AG08396 (cell line): ENCODE results near the gene ALG1.
"Not testable (repeated sequence)": the region's sequence is repeated elsewhere in the genome, so short reads cannot be mapped to it uniquely, and the experiment has no call there.

ENCODE experiments used
- DNase-seq: peaks from one replicate; pipeline ENCODE4 v3.0.0; 2012; ENCODE audit warnings: low spot score, mixed read lengths

ALG1 gene

GRCh38 chr16:5075637-5076036 is 4.0 kb downstream of the ALG1 start:
- DNase-seq = no peak

DNA sequence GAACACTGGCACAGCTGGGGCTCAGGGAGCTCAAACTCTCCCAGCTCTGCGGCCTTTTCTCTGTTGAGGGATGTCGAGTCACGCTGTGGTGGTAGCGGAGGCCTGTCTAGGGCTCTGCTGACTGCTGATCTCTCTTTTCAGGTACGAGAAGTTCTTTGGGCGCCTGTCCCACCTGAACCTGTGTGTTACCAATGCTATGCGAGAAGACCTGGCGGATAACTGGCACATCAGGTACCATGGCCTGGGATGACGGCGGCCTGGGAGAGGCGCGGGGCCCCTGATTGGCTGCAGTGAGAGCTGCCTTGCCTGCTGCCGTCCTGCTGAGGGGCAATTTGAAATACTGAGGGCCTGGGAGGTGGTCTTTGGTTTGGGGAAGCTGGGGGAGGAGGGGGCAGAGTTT is 5.7 kb downstream of the ALG1 start:
- DNase-seq = no peak

GRCh38 chr16:5078626-5079025 is 7.0 kb downstream of the ALG1 start:
- DNase-seq = no peak

DNA sequence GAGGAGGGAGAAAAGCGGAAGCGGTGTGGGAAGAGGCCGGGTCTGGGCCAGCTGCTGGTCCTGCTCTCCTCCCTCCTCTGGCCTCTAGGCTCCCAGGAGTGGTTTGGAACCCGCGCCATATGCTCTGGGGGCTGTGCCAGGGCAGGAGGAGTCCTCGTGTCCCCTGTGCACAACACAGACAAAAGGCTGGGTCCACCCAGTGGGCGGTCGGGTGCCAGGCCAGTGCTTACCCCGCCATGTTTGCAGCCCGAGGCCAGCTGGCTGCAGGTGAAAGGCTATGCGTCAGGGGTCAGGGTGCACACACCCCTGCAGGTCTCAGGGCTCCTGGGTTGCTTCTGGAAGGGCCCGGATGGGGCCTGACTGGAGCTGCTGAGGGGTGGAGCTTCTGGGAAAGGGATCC is 8.8 kb downstream of the ALG1 start:
- DNase-seq = not testable (repeated sequence)

GRCh38 chr16:5080996-5081395 is 9.4 kb downstream of the ALG1 start:
- not testable (repeated sequence) for DNase-seq

GRCh38 chr16:5083646-5084045 is 12.0 kb downstream of the ALG1 start:
- DNase-seq = not testable (repeated sequence)

- not testable (repeated sequence) for DNase-seq
These were observed 12.6 kb downstream of the ALG1 start for GRCh38 chr16:5084099-5084731.

DNA sequence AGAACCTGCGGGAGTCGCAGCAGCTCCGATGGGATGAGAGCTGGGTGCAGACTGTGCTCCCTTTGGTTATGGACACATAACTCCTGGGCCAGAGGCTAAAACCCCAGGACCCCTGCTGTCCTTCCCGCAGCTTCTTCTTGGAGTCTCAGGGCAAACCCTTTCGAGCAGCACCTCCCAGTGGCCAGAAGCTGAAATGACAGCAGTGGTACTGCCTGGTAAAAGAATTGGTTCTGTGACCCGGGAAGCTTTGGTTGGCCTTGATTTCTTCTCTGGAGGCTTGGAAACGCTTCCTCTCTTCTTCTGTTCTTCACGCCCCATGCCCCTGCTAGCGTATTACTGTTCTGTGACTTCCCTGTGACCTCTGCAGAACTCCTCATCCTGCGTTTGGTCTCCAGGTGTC is 13.2 kb downstream of the ALG1 start:
- peak; percentile 59 for DNase-seq

DNA sequence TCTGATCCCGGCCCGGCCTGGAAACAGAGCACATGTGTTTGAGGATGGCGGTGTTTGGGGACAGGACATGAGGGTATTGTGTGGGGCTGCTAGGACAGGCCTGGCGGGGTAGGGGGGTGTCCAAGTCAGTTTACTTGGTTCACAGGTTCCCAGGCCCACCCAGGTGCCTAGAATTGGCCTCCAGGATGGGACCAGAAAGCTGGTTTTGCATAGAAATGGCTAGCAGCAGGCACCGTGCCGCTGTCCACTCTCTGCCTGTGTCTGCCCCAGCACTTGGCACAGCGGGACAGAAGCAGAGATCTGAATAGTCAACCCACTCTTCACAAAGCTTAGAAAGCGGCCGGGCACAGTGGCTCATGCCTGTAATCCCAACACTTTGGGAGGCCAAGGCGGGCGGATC is 14.1 kb downstream of the ALG1 start:
- not testable (repeated sequence) for DNase-seq

DNA sequence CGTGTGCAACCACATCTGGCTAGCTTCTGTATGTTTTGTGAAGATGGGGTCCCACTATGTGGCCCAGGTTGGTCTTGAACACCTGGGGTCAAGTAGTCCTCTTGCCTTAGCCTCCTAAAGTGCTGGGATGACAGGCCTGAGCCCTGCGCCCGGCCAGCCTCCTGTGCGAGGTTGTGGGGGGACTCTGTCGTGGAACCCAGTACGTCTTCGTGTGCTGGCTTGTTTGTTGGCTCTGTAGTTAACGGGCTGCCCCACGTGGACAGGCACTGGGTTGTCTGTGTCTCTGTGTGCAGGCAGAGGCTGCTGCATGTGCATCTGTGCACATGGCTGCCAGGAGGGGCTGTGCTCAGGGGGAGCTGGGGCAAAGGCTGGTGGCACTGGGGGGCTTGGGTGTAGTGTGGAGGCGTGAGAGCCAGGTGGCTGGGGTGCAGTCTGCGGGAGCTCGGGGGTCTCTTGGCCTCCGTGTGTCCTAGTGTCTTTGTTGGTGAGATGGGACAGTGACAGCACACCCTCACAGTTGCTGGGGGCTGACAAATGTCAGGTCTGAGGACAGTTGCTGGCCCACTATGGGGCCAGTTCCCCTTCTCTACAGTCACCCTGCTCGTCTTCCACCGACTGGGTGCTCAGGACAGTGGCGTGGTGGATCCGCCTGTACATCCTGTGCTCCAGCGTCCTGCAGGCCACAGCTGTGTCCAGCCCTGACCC is 16.6 kb downstream of the ALG1 start:
- not testable (repeated sequence) for DNase-seq

GRCh38 chr16:5088936-5089335 is 17.3 kb downstream of the ALG1 start:
- not testable (repeated sequence) for DNase-seq

DNA sequence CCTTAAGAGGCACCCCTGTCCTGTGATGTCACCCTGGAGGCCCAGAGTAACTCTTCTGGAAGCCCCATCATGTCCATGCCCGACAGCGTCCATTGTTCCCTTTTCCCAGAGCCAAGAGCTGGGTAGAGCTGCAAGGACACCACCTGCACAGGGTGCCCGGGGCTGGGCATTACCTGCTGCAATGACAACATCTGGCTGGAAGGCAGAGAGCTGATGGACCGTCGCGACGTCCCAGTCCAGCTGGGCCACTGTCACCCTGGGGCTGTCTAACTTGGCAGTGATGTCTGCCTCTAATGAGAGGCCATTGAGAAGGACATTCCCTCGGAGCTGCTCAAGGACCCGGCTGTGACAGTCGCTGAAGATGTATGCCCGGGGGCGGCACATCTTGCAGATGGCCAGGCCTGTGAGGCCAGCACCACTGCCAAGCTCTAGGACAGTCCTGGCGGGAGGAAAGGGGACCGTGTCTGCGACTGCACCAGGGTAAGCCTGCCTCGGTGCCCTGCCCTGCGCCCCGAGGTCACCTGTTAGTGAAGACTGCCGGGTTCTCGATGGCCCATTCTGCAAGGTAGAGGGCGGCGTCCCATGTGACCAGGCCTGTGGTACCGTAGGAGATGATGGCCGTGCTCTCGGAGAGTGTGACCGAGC is 18.4 kb downstream of the ALG1 start:
- DNase-seq = not testable (repeated sequence)

GRCh38 chr16:5090592-5090991 is 18.9 kb downstream of the ALG1 start:
- not testable (repeated sequence) for DNase-seq

GRCh38 chr16:5093081-5093480 is 21.4 kb downstream of the ALG1 start:
- DNase-seq = not testable (repeated sequence)

DNA sequence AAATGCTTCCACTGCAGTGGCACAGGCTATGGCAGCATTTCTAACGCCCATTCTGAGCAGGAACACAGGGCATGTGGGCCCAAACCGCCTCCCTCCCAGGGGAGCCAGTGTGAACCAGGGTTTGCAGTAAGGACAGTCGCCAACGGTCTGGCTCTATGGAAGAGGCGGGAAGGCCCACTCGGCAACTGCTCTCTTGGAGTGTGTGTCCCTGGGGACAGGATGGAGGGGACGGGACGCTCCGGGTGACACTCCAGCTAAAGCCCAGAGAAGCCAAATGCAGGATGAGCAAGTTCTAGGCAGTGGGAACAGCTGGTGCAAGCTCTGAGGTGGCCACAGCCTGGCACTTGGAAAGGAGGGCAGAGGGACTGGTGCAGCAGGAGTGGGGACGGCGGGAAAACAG is 22.1 kb downstream of the ALG1 start:
- not testable (repeated sequence) for DNase-seq

DNA sequence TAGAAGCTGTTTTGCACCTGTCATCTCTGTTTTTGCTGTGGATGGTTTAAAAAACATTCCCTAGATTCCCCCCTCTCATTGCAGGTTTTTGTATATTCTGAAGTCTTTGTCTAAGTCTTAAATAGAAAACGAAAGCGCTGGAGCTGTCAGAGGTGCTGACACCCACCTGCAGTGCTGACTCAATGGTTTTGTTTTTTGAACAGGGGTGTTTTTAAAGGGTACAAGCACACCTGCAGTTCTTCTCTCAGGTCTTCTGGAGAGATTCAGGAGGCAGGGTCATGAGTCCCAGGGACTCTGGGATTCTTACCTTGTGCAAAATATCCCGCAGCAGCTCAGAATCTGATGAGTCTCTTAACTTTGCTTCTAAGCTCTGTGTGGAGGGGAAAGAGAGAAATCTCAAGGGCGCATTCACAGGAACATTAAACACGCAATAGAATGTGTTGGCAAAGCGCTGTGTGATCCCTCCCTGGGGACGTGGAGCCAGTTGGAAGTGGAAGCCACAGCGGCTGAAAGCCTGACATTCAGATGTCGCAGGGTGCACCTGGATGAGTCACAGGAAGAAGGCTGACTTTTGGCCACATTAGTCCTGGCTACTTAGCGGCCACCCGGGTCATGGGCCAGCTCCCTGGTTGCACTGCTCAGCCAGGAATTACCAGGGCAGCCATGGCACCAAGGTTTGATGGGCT is 23.6 kb downstream of the ALG1 start:
- DNase-seq = not testable (repeated sequence)

GRCh38 chr16:5096437-5097060 is 24.9 kb downstream of the ALG1 start:
- not testable (repeated sequence) for DNase-seq

DNA sequence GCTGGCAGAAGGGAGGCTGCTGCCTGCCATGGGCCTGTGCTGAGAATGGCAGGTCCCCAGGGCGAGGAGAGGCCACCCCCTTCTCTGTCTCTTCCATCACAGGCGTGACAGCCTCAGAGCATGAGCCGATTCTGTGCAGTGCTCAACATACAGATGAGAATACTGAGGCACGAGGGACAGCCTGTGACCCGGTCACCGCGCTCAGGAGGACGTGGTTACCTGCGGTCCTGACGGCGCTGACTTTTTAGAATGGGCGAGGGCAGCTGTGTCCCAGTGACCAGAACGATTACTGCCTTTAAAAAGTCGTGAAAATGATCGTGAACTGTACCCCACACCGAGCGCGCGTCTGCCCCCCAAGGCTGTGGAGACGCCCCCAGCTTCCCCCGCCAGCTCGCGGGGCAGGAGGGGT is 25.4 kb downstream of the ALG1 start:
- DNase-seq = not testable (repeated sequence)

DNA sequence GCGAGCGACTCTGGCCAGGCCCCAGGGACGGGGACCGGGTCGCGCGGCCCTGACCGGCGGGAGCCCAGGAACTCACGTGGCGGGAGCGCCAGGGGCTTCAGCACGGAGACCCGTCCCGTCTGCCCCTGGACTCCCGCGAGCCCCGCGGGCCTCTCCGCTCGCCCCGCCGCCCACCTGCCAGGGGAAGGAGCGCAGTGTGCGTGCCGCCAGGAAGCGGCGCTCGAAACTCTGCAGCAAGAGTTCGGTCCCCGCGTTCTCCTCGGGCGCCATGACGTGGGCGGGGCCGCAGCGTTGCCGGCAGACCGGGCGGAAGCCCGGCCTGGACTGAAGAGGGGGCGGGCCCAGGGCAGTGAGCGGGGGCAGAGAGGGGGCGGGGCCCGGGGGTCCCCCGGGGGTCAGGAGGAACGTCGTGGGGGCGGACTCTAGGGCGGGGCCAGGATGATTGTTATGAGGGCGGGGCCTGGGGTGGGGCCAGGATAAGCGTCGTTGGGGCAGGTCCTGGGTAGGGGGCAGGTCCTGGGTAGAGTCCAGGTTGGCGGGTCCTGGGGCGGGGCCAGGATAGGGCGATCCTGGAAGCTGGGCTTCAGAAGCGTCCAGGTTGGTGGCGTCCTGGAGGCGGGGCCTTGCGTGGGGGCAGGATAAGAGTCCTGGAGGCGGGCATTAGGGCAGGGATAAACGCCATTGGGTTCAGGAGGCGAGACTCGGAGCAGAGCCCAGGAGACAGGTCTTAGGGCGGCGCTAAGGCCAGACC is 26.0 kb downstream of the ALG1 start, which contains the start of gene EEF2KMT:
Gene EEF2KMT, minus strand, starts transcription at position 326 of the 751 bp plus-strand sequence. Its CDS starts 56 bp downstream, at position 270.
- peak; percentile 96 for DNase-seq

GRCh38 chr16:5098221-5099159 is 26.8 kb downstream of the ALG1 start:
- DNase-seq = peak; percentile 49
